ENCODE measurements around the gene CDHR5. TPM values are rescaled to one million over a fixed set of nuclear protein-coding genes. Genes with fewer than 3 reads are reported as not detected.

Gene CDHR5
- total RNA-seq, 4 donors from 2014 or later = 0.95 to 1.8 TPM; not detected in 2

- no peak overlapping the region for H3K4me3 ChIP-seq
- H3K4me1 ChIP-seq = peaks cover 6 to 12% of the 10 kb centered on the region in 2 donors
- TF ChIP-seq POLR2A (IDR thresholded peaks at IDR 0.05) = no peak
- no peak for TF ChIP-seq CTCF (IDR thresholded peaks at IDR 0.05 in 4 of 5, conservative IDR thresholded peaks at IDR 0.05 in 1 of 5)
- H3K27ac ChIP-seq = no peak overlapping the region
- intact Hi-C loops (cut with DNase I; ENCODE audit: low total_unique reads) = no loop called here
- peaks cover 21 to 27% (median 25%) of the 10 kb centered on the region in 3 donors for H3K27me3 ChIP-seq
- DNase-seq (no peak), ATAC-seq (no peak)
- H3K9me3 ChIP-seq = no peaks in the 10 kb centered on the region
- H3K36me3 ChIP-seq = no peaks in the 10 kb centered on the region
- in situ Hi-C loops (cut with MboI; ENCODE audit: low sequenced_read_pairs in 4 of 4) = no loop called here
These were observed 12.5 kb upstream of the CDHR5 start for GRCh38 chr11:637333-637592.

GRCh38 chr11:636511-637332 is 12.0 kb upstream of the CDHR5 start, which contains the start of gene DRD4:
Gene DRD4, plus strand, starts transcription at chr11:637269. Its CDS starts 36 bp downstream, at chr11:637305.
- no peak for ATAC-seq
- Histone ChIP-seq H3K27me3 (peaks cover 21 to 27% (median 25%) of the 10 kb centered on the region in 3 donors), H3K36me3 (no peaks in the 10 kb centered on the region), H3K4me1 (peaks cover 6 to 12% of the 10 kb centered on the region in 2 donors), H3K4me3 (peak within 1 kb of the TSS in 3 of 4 donors; percentile 9 to 15 (median 13)), H3K27ac (no peak within 1 kb of the TSS), H3K9me3 (no peaks in the 10 kb centered on the region)
- DNase-seq = no peak
- intact Hi-C loops (cut with DNase I; ENCODE audit: low total_unique reads) (no loop called here), in situ Hi-C loops (cut with MboI; ENCODE audit: low sequenced_read_pairs in 4 of 4) (no loop called here)
- TF ChIP-seq CTCF (IDR thresholded peaks at IDR 0.05 in 4 of 5, conservative IDR thresholded peaks at IDR 0.05 in 1 of 5) (no peak), POLR2A (IDR thresholded peaks at IDR 0.05) (no peak)

- in situ Hi-C loops (cut with MboI; ENCODE audit: low sequenced_read_pairs in 4 of 4) = no loop called here
- no peaks in the 10 kb centered on the region for H3K36me3 ChIP-seq
- no peak for ATAC-seq
- intact Hi-C loops (cut with DNase I; ENCODE audit: low total_unique reads) = no loop called here
- no peaks in the 10 kb centered on the region for H3K9me3 ChIP-seq
- TF ChIP-seq POLR2A (IDR thresholded peaks at IDR 0.05) (no peak), CTCF (IDR thresholded peaks at IDR 0.05 in 4 of 5, conservative IDR thresholded peaks at IDR 0.05 in 1 of 5) (no peak)
- H3K27me3 ChIP-seq = peaks cover 21 to 27% (median 25%) of the 10 kb centered on the region in 3 donors
- H3K27ac ChIP-seq = no peak overlapping the region
- H3K4me3 ChIP-seq = no peak overlapping the region
- H3K4me1 ChIP-seq = peaks cover 6 to 12% of the 10 kb centered on the region in 2 donors
- DNase-seq = no peak
These were observed 11.3 kb upstream of the CDHR5 start for GRCh38 chr11:635945-636510.

- intact Hi-C loops (cut with DNase I; ENCODE audit: low total_unique reads) = loop anchor here (5.0 kb wide), 1 partner anchor 66 kb away; the partner anchor contains the start of genes DEAF1 and TMEM80
- TF ChIP-seq CTCF (IDR thresholded peaks at IDR 0.05 in 4 of 5, conservative IDR thresholded peaks at IDR 0.05 in 1 of 5) (no peak), POLR2A (IDR thresholded peaks at IDR 0.05) (no peak)
- in situ Hi-C loops (cut with MboI; ENCODE audit: low sequenced_read_pairs in 4 of 4) = no loop called here
- Histone ChIP-seq H3K9me3 (no peaks in the 10 kb centered on the region), H3K27me3 (peaks cover 0 to 3% (median 0%) of the 10 kb centered on the region in 3 donors), H3K36me3 (no peaks in the 10 kb centered on the region), H3K4me3 (no peak overlapping the region), H3K27ac (peak overlapping the region; percentile 81 to 93 (median 86)), H3K4me1 (peaks cover 18 to 42% of the 10 kb centered on the region in 2 donors)
- DNase-seq = no peak
- ATAC-seq = no peak
These were observed 6.1 kb upstream of the CDHR5 start for GRCh38 chr11:630871-631270.

Measured in gastrocnemius medialis (tissue), 4 donors.